GM21526 (cell line): ENCODE measurements around the gene PPARD.
A peak's percentile ranks its signal among the peaks of the same experiment; 100 is the strongest.

ENCODE experiments used
- ATAC-seq: cut with Tn5 transposase; IDR thresholded peaks from one replicate; pipeline ENCODE4 v1.9.1; 2021; ENCODE audit warnings: moderate library complexity; ENCODE audit not compliant: unreplicated experiment, low FRiP score

The PPARD gene

GRCh38 chr6:35465646-35466045 lies 123.3 kb downstream of the PPARD start:
- no peak for ATAC-seq

- ATAC-seq: peak; percentile 67
These were observed 126.0 kb downstream of the PPARD start, which contains the start of gene RPL10A for GRCh38 chr6:35468181-35468979. TSS of gene RPL10A (plus strand) at chr6:35468401. CDS start at chr6:35468435, 34 bp downstream.

GRCh38 chr6:35468980-35469750 lies 126.8 kb downstream of the PPARD start:
- ATAC-seq: no peak

GRCh38 chr6:35469751-35470662 lies 127.6 kb downstream of the PPARD start:
- no peak for ATAC-seq

- ATAC-seq: no peak
These were observed 128.3 kb downstream of the PPARD start for GRCh38 chr6:35470663-35471120.

- ATAC-seq: no peak
These were observed 129.5 kb downstream of the PPARD start for GRCh38 chr6:35471836-35472345.

GRCh38 chr6:35473075-35473849 lies 130.9 kb downstream of the PPARD start:
- ATAC-seq: no peak

GRCh38 chr6:35473850-35474130 lies 131.4 kb downstream of the PPARD start:
- no peak for ATAC-seq

- ATAC-seq: no peak
These were observed 132.0 kb downstream of the PPARD start for GRCh38 chr6:35474131-35474941.

GRCh38 chr6:35474942-35475570 lies 132.7 kb downstream of the PPARD start:
- ATAC-seq: no peak

GRCh38 chr6:35475573-35475972 lies 133.2 kb downstream of the PPARD start:
- ATAC-seq: no peak

GRCh38 chr6:35476004-35476403 lies 133.6 kb downstream of the PPARD start:
- no peak for ATAC-seq

- ATAC-seq: no peak
These were observed 134.7 kb downstream of the PPARD start for GRCh38 chr6:35477028-35477427.
